GM18508 (cell line): ENCODE measurements around the gene INO80C.

Experiments used
- ATAC-seq: cut with Tn5 transposase; IDR thresholded peaks from one replicate; pipeline ENCODE4 v1.9.1; 2021; ENCODE audit warnings: moderate number of reproducible peaks; ENCODE audit not compliant: insufficient read depth, unreplicated experiment

INO80C gene, protein sequence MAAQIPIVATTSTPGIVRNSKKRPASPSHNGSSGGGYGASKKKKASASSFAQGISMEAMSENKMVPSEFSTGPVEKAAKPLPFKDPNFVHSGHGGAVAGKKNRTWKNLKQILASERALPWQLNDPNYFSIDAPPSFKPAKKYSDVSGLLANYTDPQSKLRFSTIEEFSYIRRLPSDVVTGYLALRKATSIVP

GRCh38 chr18:35497370-35498197 lies at the start of gene INO80C:
Gene INO80C, minus strand, starts transcription at chr18:35497960. Its CDS starts 86 bp downstream, at chr18:35497874.
- ATAC-seq: peak; percentile 85

GRCh38 chr18:35547008-35547605 lies 49.3 kb upstream of the INO80C start:
- ATAC-seq: no peak

DNA sequence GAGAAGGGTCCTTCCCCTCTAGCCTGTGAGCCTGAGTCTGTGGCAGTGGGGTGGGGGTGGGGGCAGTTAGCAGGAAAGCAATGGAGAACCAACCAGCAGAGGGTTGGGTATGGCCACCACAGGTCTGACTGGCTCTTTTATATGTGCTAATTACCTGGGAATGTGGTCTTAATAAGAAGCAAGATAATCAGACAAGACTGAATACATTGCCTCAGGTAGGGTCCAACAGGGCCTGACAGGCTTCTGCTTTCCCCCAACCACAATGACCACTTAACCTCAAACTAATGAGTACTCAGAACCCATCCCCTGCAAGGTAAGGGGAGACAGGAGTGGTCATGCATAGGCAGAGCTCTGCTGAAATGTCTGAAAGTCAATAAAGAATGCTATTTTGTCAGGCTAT lies 44.6 kb upstream of the INO80C start:
- ATAC-seq: no peak

DNA sequence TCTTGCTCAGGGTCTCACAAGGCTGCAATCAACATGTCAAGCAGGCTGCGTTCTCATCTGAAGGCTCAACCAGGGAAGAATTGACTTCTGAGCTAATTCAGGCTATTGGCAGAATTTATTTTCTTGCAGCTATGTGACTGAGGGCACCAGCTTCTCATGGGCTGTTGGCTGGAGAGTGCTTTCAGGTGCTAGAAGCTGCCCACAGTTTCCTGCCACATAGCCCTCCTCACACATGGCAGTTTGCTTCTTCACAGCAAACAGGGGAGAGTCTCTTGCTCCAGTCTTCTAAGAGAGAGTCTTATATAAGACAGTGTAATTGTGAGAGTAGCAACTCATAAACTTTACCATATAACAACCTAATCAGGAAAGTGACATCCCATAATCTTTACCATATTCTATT lies 37.5 kb upstream of the INO80C start:
- ATAC-seq: no peak

DNA sequence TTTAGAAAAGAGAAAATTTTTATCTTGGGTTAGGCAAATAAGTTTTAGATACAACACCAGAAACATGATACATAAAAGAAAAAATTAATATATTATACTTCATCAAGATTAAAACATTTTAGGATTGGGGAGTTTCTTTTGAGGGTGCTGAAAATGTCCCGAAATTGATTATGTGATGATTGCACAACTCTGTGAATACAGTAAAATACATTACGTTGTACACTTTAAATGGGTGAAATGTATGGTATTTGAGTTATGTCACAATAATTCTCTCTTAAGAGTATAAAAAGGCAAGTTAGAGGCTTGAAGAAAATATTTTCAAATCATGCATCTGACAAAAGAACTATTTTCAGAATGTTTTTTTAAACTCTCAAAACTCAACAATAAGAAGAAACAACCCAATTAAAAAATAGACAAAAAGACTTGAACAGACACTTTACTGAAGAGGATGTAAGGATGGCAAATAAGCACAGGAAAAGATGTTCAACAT lies 36.2 kb upstream of the INO80C start:
- ATAC-seq: no peak

- no peak for ATAC-seq
These were observed 31.1 kb upstream of the INO80C start for GRCh38 chr18:35528749-35529274.

DNA sequence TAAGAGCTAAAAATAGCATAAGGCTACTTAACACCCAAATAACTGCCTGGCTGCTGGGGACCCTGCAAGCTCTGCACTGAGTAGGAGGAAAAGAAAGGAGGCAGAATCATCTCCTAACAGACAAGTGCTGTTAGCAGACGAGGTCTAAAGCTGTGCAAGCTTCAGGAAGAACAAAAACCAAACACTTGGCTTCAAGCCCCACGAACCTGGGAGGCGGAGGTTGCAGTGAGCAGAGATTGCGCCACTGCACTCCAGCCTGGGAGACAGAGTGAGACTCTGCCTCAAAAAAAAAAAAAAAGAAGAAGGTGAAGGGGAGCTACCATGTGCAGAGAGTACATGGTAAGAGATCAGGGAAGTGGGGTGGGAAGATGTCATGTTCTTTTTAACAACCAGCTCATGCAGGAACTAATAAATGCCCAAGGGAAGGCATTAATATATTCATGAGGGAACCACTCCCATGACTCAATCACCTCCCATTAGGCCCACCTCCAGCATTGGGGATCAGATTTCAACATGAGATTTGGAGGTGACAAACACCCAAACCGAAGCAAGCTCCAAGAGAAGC lies 28.8 kb upstream of the INO80C start:
- no peak for ATAC-seq

- no peak for ATAC-seq
These were observed 28.2 kb upstream of the INO80C start for GRCh38 chr18:35525795-35526494.

DNA sequence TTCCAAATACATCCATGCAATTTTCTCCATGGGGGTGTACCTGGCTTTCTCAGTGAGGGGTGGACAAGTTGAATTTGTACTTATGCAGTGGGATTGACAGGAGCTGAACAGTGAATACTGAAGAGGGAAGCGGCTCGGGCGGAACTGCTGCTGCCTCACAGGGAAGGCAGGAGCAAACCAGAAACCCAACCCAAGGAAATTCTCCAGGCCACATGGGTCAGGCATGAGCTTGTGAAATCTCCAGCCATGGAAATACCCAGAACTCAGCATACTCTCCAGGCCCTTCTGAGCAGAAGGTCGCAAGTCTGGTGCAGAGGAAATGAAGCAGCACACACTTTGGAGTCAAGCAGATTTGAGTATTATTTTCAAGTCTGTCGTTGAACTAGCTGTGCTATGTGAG lies 26.5 kb upstream of the INO80C start:
- ATAC-seq: no peak

DNA sequence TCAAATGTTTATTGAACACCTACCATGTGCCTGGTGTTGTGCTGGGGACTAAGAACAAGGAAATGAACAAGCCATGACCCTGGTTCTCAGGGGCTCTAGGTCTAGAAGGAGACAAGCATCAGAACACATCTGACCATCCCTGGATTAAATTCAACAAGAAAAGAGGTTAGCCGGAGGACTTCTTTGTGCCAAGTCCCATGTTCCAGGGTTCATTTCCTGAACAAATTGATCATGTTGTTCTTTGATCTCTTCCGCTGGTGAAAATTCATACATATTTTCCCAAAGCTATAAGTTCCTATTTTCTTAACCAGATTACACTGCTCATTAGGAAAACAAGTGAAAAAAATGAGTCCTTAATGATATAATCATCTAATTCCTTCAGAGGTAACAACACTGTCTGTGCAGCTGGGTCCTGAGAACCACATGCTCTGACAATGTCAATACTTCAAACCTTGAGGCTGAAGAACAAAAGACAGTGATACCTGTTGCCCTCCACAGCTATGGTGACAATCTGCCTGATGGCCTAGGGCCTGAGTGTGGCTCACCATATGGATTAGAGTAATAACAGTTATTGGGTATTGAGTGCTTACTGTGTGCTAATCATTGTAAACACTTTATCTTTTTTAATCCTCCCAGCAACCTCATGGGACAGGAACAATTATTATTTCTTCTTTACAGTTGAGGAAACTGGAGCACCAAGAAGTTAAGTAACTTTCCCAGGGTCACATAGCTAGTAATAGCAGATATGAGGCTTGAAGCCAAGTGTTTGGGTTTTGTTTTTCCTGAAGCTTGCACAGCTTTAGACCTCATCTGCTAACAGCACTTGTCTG lies 24.6 kb upstream of the INO80C start:
- ATAC-seq: no peak

- no peak for ATAC-seq
These were observed 23.4 kb upstream of the INO80C start for GRCh38 chr18:35521133-35521532.

DNA sequence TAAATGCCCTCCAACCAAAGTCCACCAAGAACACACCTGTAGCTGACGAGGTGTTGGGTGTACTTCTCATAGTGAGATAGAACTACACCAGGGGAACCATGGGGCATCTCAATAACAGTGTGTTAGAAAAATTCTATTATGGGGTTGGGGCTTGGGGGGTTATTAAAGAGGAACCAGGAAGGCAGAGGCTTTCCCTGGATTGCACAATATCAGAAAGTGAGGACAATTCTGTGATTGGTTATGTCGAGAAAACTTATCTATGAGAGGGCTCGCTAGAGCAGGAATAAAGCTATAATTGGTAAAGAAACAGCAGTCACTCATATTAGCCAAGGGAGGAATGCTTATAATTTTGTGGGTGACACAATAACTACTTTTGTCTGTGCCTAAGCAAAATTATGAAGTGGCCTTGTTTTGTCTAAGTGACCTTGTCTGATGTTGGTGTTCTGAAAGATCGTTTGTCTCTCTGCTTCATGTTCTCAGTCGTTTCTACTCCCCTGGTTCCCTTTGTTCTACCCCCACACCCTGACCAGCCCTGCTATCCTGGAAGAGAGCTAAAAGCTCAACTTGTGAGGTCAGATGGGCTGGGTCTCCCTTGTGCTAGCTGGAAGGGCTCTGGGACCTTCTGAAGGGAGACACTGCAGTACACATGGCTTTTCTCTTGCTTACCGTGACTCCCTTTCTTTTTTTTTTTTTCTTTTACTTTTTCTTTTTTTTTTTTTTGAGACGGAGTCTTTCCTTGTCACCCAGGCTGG lies 21.6 kb upstream of the INO80C start:
- ATAC-seq: no peak

- no peak for ATAC-seq
These were observed 20.0 kb upstream of the INO80C start for GRCh38 chr18:35517715-35518114.

- no peak for ATAC-seq
These were observed 19.0 kb upstream of the INO80C start for GRCh38 chr18:35516789-35517188.

GRCh38 chr18:35516351-35516750 lies 18.6 kb upstream of the INO80C start:
- ATAC-seq: no peak

DNA sequence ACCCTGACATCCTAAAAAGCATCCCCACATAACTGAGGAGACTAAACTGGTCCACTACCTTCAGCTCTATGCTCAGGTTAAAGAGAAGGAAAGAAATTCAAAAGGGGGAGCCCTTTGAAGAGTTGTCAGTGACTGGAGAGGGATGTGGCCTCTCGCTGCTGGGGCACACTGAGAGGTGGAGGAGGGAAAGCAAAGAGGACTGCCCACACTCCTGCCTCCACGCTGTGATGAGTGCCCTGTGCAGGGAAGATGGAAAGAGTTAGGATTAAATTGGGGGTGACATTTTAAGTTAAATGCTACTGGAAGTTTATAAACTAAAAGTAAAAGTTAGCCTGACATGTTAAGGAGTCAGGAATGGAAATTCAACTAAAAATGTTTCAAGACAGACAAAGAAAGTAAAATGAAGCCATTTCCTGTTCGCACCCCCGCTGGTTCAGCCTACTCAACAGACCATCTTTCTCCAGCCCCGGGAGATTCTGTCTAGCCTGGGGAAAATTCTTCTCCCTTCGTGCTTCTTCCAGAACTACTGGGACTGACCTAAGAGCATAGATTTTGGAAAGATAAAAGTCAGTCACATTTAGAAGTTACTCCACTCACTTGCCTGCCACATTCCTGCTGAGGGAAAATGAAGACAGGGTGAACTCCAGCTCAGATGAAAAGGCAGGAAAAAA lies 17.8 kb upstream of the INO80C start:
- no peak for ATAC-seq

DNA sequence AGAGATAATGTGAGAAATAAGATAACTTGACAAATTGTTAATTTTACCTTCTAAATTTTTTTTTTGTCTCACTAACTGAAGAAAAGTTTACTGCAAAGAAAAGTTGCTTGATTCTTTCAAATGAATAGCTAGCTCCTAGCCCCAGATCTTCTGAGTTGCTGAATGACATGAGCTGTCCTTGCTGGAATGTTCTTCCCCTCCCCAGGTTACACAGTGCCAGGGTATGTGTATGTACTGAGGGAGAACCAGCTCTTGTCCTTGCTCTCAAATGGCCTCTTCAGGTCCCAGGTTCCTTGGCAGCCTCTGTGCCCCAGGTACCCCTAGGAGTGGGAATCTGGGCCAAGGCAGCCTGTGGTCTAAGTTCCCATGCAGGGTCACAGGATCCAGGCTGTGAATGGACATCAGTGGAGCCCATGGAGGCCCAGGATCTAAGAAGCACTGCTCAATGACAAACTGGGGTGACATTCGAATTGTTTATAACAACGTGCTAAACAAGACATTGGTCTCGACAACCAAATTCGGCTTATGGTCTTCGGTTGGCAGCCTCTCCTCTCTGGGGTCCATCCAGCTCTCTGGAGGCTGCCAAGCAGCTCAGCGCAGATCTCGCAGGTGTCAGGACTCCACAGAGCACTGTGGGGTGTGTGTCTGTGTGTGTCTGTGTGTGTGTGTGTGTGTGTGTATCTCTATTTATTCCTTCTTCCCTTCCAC lies 17.1 kb upstream of the INO80C start:
- ATAC-seq: no peak

- no peak for ATAC-seq
These were observed 16.5 kb upstream of the INO80C start for GRCh38 chr18:35514283-35514682.
